Chondrocyte (in vitro differentiated cells): ENCODE measurements around the gene DST. TPM values are rescaled to one million over a fixed set of nuclear protein-coding genes. Genes with fewer than 3 reads are reported as not detected.
A peak's percentile ranks its signal among the peaks of the same experiment; 100 is the strongest.

ENCODE experiments used
- DNase-seq: peaks from one replicate; pipeline ENCODE4 v3.0.0; 2021; ENCODE audit warnings: mixed read lengths, low spot score
- H3K27ac Mint-ChIP-seq: one replicate; pipeline ENCODE4 v1.8.0; 2021; ENCODE audit warnings: mild to moderate bottlenecking, moderate library complexity, mixed read lengths; ENCODE audit not compliant: unreplicated experiment
- H3K27me3 Mint-ChIP-seq: 2 replicates; pipeline ENCODE4 v1.8.0; 2021; ENCODE audit warnings: low read depth, mixed read lengths
- H3K36me3 Mint-ChIP-seq: 2 replicates; pipeline ENCODE4 v1.8.0; 2021; ENCODE audit warnings: low read depth, mixed read lengths
- H3K4me1 Mint-ChIP-seq: 2 replicates; pipeline ENCODE4 v1.8.0; 2021; ENCODE audit warnings: low read depth, mild to moderate bottlenecking, mixed read lengths
- H3K4me3 Mint-ChIP-seq: one replicate; pipeline ENCODE4 v1.8.0; 2021; ENCODE audit warnings: mild to moderate bottlenecking, moderate library complexity, mixed read lengths; ENCODE audit not compliant: unreplicated experiment
- H3K9me3 Mint-ChIP-seq: 2 replicates; pipeline ENCODE4 v1.8.0; 2021; ENCODE audit warnings: low read depth, mixed read lengths
- total RNA-seq: library from RNA; stranded (reverse); gene quantifications from 3 replicates; pipeline ENCODE4 v1.2.1, GENCODE V29; 2021
- TF ChIP-seq, protein P1 (sequence below): fragments of 200-600 bp; sonication (generic); IDR thresholded peaks from 2 replicates; pipeline ENCODE4 v1.5.0; 2021; ENCODE audit warnings: antibody characterized with exemption, mild to moderate bottlenecking, moderate library complexity

DST gene
- total RNA-seq, 1 donor from 2014 or later: 168 TPM

DNA sequence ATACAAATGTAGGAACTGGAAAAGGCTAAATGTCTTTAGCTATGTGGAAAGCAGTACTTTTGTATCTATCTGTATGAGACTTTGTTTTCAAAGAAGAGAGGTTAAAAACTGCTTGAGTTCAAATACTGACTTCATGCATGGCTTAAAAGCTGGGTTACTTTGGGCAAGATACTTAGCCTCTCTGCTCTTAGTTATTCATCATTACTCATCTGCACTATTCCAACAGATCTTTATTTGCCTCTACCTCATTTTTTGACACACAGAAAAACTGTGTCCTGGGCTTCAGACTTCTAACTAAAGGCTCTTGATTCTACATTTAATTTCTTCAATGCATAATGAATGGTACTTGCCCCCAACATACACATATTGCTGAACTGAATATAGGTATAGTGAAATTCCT lies 114.8 kb downstream of the DST start:
- Mint-ChIP-seq H3K36me3 (peaks cover 16% of the 10 kb centered on the region), H3K4me1 (peaks cover 56% of the 10 kb centered on the region), H3K4me3 (no peak overlapping the region), H3K27ac (peak overlapping the region; percentile 72), H3K27me3 (no peaks in the 10 kb centered on the region), H3K9me3 (no peaks in the 10 kb centered on the region)
- no peak for DNase-seq
- TF ChIP-seq, protein P1, sequence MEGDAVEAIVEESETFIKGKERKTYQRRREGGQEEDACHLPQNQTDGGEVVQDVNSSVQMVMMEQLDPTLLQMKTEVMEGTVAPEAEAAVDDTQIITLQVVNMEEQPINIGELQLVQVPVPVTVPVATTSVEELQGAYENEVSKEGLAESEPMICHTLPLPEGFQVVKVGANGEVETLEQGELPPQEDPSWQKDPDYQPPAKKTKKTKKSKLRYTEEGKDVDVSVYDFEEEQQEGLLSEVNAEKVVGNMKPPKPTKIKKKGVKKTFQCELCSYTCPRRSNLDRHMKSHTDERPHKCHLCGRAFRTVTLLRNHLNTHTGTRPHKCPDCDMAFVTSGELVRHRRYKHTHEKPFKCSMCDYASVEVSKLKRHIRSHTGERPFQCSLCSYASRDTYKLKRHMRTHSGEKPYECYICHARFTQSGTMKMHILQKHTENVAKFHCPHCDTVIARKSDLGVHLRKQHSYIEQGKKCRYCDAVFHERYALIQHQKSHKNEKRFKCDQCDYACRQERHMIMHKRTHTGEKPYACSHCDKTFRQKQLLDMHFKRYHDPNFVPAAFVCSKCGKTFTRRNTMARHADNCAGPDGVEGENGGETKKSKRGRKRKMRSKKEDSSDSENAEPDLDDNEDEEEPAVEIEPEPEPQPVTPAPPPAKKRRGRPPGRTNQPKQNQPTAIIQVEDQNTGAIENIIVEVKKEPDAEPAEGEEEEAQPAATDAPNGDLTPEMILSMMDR: no peak

DNA sequence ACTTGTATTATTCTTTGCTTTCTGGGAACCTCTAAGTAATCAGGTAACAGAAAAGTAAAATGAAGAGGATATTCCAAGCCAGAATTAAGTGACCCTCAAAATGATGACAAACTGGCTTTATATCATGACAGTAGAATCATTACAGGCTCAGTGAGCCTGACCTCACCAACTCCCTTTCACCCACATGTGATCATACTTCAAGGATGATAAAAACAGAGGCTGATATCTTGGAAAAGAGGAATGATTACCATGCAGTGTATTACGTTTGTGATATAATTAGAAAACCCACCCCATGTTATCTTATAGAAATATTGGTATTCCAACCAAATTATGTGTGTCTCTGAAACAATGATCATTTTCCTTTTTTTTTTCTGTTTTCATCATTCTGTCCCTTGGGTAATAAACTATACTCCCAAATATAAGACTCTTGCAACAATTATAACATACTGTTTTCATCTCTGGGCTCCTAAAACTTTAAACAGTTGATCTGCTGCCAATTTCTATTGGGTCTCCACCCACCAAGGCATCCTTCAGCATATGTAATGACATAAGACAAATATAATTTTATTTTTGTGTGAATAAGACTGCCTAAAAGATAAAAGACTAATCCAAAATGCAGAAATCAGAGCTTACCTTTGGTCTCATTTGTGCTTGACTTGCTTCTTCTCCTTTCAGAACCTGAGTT lies 115.7 kb downstream of the DST start:
- TF ChIP-seq, protein P1: no peak
- no peak overlapping the region for H3K4me3 Mint-ChIP-seq
- no peak for DNase-seq
- peaks cover 56% of the 10 kb centered on the region for H3K4me1 Mint-ChIP-seq
- H3K9me3 Mint-ChIP-seq: no peaks in the 10 kb centered on the region
- peak overlapping the region; percentile 64 for H3K27ac Mint-ChIP-seq
- H3K27me3 Mint-ChIP-seq: no peaks in the 10 kb centered on the region
- H3K36me3 Mint-ChIP-seq: peaks cover 16% of the 10 kb centered on the region

DNA sequence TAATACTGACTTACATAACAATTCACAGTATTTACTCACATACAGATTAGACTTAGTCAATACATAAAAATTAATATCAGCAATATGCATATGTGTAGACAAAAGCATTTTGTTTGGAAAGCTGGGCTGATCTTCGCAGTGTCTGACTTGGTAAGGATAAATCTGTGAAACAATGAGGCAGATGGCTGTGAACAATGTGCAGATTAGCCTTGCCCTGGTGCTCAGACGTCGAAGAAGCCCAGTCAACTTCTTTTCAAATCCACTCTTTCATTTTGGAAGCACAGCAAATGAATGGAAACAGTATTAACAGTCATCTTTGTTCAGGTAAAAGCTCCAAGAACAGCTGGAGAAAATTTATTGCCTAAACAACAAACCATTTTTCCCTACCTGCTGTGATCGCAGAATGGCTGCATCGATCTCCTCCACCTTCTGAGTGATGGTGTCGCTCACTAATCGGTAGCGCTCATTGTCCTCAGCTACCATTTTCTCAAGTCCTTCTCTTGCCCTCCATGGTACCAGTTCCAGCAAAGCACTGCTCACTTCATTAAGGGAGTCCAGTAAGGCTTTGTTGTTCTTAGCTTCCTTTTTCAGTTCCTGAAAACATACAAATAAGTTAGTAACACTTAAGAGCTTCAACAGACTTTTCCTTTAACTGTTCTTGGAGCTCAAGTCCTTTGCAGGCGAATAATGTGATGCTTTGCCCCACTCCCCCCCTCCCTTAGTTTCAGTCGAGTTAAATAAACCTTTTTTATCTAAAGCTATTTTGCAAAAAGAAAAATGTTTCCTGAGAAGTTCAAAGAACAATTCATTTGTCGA lies 116.5 kb downstream of the DST start:
- Mint-ChIP-seq H3K9me3 (no peaks in the 10 kb centered on the region), H3K4me3 (no peak overlapping the region), H3K27ac (peak overlapping the region; percentile 98), H3K27me3 (no peaks in the 10 kb centered on the region), H3K4me1 (peaks cover 64% of the 10 kb centered on the region), H3K36me3 (peaks cover 14% of the 10 kb centered on the region)
- DNase-seq: no peak
- TF ChIP-seq, protein P1: no peak

DNA sequence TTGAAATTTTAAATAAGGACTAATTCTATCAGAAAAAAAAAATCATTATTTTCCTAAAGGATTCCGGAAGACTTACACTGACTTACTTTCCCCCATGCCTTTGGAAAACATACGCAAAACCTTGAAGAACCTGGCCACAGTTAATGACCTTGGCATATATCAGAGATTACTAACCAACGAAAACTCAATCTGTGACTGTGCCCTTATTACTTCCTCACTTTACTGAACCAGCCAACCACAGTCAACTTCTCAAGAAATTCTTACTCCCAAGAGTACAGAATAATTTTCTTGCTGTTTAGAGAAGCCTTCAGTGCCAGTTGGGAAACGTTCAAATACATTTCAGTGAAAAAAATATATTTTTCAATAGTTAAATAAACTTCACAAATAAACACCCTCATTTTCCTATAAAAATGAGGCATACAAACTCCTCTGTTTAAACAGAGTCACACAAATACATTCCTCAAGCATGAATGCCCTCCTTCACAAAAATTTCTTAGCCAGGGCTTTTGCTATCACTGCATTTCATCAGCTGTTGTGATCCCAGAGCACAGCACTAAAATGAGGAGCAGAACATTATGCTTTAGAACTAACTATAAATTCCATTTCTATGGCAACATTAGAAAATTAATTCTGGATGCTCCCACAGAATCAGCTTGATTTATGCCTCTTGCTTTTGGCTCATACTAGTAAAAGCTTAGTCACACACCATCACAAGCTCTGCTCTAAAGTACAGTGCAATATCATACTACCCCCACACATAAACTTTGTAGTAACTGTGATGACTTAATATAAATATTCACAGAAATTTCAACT lies 117.6 kb downstream of the DST start:
- peak overlapping the region; percentile 98 for H3K27ac Mint-ChIP-seq
- no peaks in the 10 kb centered on the region for H3K27me3 Mint-ChIP-seq
- peaks cover 16% of the 10 kb centered on the region for H3K36me3 Mint-ChIP-seq
- peak overlapping the region; percentile 7 for H3K4me3 Mint-ChIP-seq
- TF ChIP-seq, protein P1: no peak
- DNase-seq: no peak
- H3K9me3 Mint-ChIP-seq: peaks cover 3% of the 10 kb centered on the region
- H3K4me1 Mint-ChIP-seq: peaks cover 66% of the 10 kb centered on the region
